Thyroid gland (tissue), 4 donors: ENCODE results near the gene XPO1. TPM values are rescaled to one million over a fixed set of nuclear protein-coding genes. Genes with fewer than 3 reads are reported as not detected.
"Not testable (repeated sequence)": the region's sequence is repeated elsewhere in the genome, so short reads cannot be mapped to it uniquely, and the experiment has no call there.

Experiments
- DNase-seq, 2 donors: peaks; one replicate each; pipeline ENCODE4 v3.0.0-alpha.2; 2019
- H3K27ac ChIP-seq, 3 donors: fragments of 200-600 bp; sonication (generic); 1 replicate in 2 of 3; 2 replicates in 1 of 3; pipeline ENCODE4 v1.5.1; 2016 to 2019; ENCODE audit warnings: mild to moderate bottlenecking in 1 of 3, moderate library complexity in 1 of 3
- H3K27me3 ChIP-seq: fragments of 200-600 bp; sonication (generic); one replicate; pipeline ENCODE4 v1.5.1; 2019
- H3K36me3 ChIP-seq, 2 donors: fragments of 200-600 bp; sonication (generic); one replicate each; pipeline ENCODE4 v1.5.1; 2016 to 2019
- H3K4me1 ChIP-seq, 2 donors: fragments of 200-600 bp; sonication (generic); one replicate each; pipeline ENCODE4 v1.5.1; 2017 to 2019
- H3K4me3 ChIP-seq, 3 donors: fragments of 200-600 bp; sonication (generic); replicated peaks in 1 of 3; 1 replicate in 2 of 3; 2 replicates in 1 of 3; pipeline ENCODE4 v1.5.1; 2016; ENCODE audit warnings: mild to moderate bottlenecking in 1 of 3
- H3K9me3 ChIP-seq: fragments of 200-600 bp; sonication (generic); one replicate; pipeline ENCODE4 v1.5.1; 2017
- POLR2A ChIP-seq, 2 donors: fragments of 450-650 bp; IDR thresholded peaks; one replicate each; pipeline ENCODE4 v1.6.1; 2017; ENCODE audit warnings: antibody characterized with exemption in 2 of 2, mild to moderate bottlenecking in 2 of 2, moderate library complexity in 1 of 2
- WGBS, 2 donors: methylation state at CpG; one replicate each; pipeline ENCODE4 v1.1.5; 2017; 5-methylcytosine and 5-hydroxymethylcytosine counted together
- intact Hi-C: fragments of 100-400 bp; cut with DNase I; formaldehyde crosslinking; loops from one replicate; pipeline ENCODE4 v1.15.1; 2023
- total RNA-seq, 4 donors: library from RNA; depleted of rRNA; stranded (reverse); fragments of >200 nt; gene quantifications; one replicate each; pipeline ENCODE4 v1.2.3, GENCODE V29; 2016
- TF ChIP-seq, protein P1 (sequence below), 6 experiments: fragments of 200-600 bp in 3 of 6; fragments of 450-650 bp in 3 of 6; sonication (generic) in 3 of 6; IDR thresholded peaks; one replicate each; pipeline ENCODE4 v1.5.1; 2016 to 2019; ENCODE audit warnings: antibody characterized with exemption in 6 of 6, mild to moderate bottlenecking in 2 of 6, inconsistent platforms in 1 of 6, moderate library complexity in 1 of 6

The XPO1 gene
- total RNA-seq, 4 donors from 2014 or later: 104 to 128 (median 118) TPM

DNA sequence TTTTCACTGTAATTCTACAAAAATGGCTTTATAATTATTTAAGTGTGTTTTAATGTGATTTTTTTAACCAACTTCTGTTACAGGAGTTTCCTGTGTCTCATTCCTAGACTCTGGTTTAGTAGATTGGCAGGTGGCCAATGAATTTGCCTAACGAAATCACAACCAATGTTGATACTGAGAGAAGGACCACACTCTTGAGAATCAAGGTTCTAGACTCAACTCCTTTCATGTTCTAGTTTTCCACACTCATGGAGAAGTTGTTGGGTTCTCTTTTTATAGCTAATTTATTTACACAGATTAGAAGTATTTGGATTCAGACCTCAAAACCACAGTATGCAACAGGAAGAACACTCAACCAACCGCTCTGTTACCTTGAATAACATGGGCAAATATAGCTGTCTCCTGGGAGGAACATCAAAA is 44.6 kb downstream of the XPO1 start:
- WGBS, 2 donors: 70 to 73% methylated on average over 2 of the region's 2 CpGs
- H3K4me3 ChIP-seq: no peak overlapping the region
- H3K27me3 ChIP-seq: no peaks in the 10 kb centered on the region
- no peak overlapping the region for H3K27ac ChIP-seq
- peaks cover 53 to 66% of the 10 kb centered on the region in 2 donors for H3K36me3 ChIP-seq
- intact Hi-C loops: no loop called here
- no peaks in the 10 kb centered on the region for H3K9me3 ChIP-seq
- DNase-seq: no peak
- TF ChIP-seq, protein P1, sequence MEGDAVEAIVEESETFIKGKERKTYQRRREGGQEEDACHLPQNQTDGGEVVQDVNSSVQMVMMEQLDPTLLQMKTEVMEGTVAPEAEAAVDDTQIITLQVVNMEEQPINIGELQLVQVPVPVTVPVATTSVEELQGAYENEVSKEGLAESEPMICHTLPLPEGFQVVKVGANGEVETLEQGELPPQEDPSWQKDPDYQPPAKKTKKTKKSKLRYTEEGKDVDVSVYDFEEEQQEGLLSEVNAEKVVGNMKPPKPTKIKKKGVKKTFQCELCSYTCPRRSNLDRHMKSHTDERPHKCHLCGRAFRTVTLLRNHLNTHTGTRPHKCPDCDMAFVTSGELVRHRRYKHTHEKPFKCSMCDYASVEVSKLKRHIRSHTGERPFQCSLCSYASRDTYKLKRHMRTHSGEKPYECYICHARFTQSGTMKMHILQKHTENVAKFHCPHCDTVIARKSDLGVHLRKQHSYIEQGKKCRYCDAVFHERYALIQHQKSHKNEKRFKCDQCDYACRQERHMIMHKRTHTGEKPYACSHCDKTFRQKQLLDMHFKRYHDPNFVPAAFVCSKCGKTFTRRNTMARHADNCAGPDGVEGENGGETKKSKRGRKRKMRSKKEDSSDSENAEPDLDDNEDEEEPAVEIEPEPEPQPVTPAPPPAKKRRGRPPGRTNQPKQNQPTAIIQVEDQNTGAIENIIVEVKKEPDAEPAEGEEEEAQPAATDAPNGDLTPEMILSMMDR (IDR thresholded peaks at IDR 0.05): no peak
- no peak for TF ChIP-seq POLR2A (IDR thresholded peaks at IDR 0.05)
- no peaks in the 10 kb centered on the region for H3K4me1 ChIP-seq

DNA sequence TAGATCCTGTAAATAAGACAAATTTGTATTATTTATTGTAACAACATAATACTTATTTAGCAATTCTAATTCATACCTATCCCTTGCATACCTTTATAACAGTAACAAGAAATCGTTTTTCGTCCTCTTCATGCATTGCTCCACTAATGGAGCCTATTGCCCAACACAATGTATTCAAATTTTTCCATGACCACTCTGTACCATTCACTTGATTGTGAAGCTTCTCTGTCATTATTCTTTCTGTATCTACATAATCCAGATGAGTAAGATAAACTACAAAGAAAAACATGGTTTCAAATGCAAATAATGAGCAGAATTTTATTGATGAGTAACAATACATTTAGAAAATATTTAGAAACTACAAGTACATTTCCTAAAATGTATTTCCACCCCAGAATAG is 45.7 kb downstream of the XPO1 start:
- intact Hi-C loops: no loop called here
- 93 to 94% methylated on average over 2 of the region's 2 CpGs for WGBS, 2 donors
- no peak for TF ChIP-seq POLR2A (IDR thresholded peaks at IDR 0.05)
- TF ChIP-seq, protein P1 (IDR thresholded peaks at IDR 0.05): no peak
- Histone ChIP-seq H3K36me3 (peaks cover 59 to 61% of the 10 kb centered on the region in 2 donors), H3K27me3 (no peaks in the 10 kb centered on the region), H3K4me3 (no peak overlapping the region), H3K27ac (no peak overlapping the region), H3K9me3 (no peaks in the 10 kb centered on the region), H3K4me1 (no peaks in the 10 kb centered on the region)
- DNase-seq: no peak

- no peak overlapping the region for H3K4me3 ChIP-seq
- H3K36me3 ChIP-seq: peaks cover 29 to 59% of the 10 kb centered on the region in 2 donors
- intact Hi-C loops: no loop called here
- 91 to 95% methylated on average over 5 of the region's 5 CpGs for WGBS, 2 donors
- H3K27ac ChIP-seq: no peak overlapping the region
- H3K4me1 ChIP-seq: no peaks in the 10 kb centered on the region
- TF ChIP-seq POLR2A (IDR thresholded peaks at IDR 0.05): no peak
- TF ChIP-seq, protein P1 (IDR thresholded peaks at IDR 0.05): no peak
- no peaks in the 10 kb centered on the region for H3K9me3 ChIP-seq
- H3K27me3 ChIP-seq: no peaks in the 10 kb centered on the region
- no peak for DNase-seq
Observed at GRCh38 chr2:61485281-61485680, 52.9 kb downstream of the XPO1 start.

DNA sequence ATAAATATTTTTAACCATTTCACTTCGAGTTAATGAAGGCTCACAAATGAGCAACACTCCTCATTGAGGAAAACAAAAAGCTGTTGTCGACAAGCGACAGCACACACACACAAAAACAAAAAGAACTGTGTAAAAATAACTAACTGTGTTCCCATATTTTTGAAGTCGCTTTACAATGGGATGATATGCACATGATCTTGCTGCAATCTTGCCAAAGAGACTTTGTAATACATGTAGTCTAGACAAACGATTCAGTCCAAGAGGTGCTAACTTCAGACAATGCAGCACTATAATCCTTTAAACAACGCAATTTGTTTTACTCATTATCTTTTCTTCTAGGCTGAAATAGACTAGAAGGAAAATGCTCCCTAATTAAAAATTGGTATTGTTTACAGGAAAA is 60.1 kb downstream of the XPO1 start:
- H3K4me3 ChIP-seq: no peak overlapping the region
- intact Hi-C loops: loop anchor here (10.0 kb wide), 1 partner anchor 57 kb away; the partner anchor contains the start of gene XPO1
- no peak for DNase-seq
- H3K27me3 ChIP-seq: no peaks in the 10 kb centered on the region
- H3K9me3 ChIP-seq: no peaks in the 10 kb centered on the region
- WGBS, 2 donors: 92 to 94% methylated on average over 6 of the region's 6 CpGs
- TF ChIP-seq POLR2A (IDR thresholded peaks at IDR 0.05): no peak
- TF ChIP-seq, protein P1 (IDR thresholded peaks at IDR 0.05): no peak
- no peaks in the 10 kb centered on the region for H3K4me1 ChIP-seq
- H3K36me3 ChIP-seq: peaks cover 31 to 43% of the 10 kb centered on the region in 2 donors
- no peak overlapping the region for H3K27ac ChIP-seq

- intact Hi-C loops: loop anchor here (10.0 kb wide), 1 partner anchor 58 kb away; the partner anchor contains the start of gene XPO1
- H3K4me3 ChIP-seq, H3K9me3 ChIP-seq, H3K27ac ChIP-seq, H3K4me1 ChIP-seq, H3K27me3 ChIP-seq, DNase-seq: not testable (repeated sequence)
- peaks cover 21 to 33% of the 10 kb centered on the region in 2 donors for H3K36me3 ChIP-seq
- 97% methylated on average over 12 of the region's 12 CpGs for WGBS, 2 donors
Observed at GRCh38 chr2:61476929-61477589, 61.1 kb downstream of the XPO1 start.
